Prostate gland (tissue), 2 donors: ENCODE measurements around the gene ADAM11. TPM values are rescaled to one million over a fixed set of nuclear protein-coding genes. Genes with fewer than 3 reads are reported as not detected.
"Not testable (repeated sequence)": the region's sequence is repeated elsewhere in the genome, so short reads cannot be mapped to it uniquely, and the experiment has no call there.

Experiments
- DNase-seq: peaks from one replicate; pipeline ENCODE4 v3.0.0-alpha.2; 2019; ENCODE audit warnings: low spot score
- H3K27ac ChIP-seq, 2 donors: fragments of 200-600 bp; sonication (generic); 2 replicates each; pipeline ENCODE4 v1.5.1; 2017 to 2019
- H3K27me3 ChIP-seq: fragments of 200-600 bp; sonication (generic); replicated peaks from 2 replicates; pipeline ENCODE4 v1.5.1; 2019; ENCODE audit not compliant: insufficient read depth
- H3K36me3 ChIP-seq, 2 donors: fragments of 200-600 bp; sonication (generic); 1 replicate in 1 of 2; 2 replicates in 1 of 2; pipeline versions ENCODE4 v1.5.1 to v1.8.1; 2017 to 2019
- H3K4me1 ChIP-seq: fragments of 200-600 bp; sonication (generic); replicated peaks from 2 replicates; pipeline ENCODE4 v1.5.1; 2019
- H3K4me3 ChIP-seq, 2 donors: fragments of 200-600 bp; sonication (generic); 2 replicates each; pipeline ENCODE4 v1.5.1; 2017 to 2019
- H3K9me3 ChIP-seq: fragments of 200-600 bp; sonication (generic); 2 replicates; pipeline ENCODE4 v1.5.1; 2017
- POLR2A ChIP-seq: fragments of 450-650 bp; IDR thresholded peaks from one replicate; pipeline ENCODE4 v1.6.1; 2016; ENCODE audit warnings: antibody characterized with exemption, mild to moderate bottlenecking
- POLR2AphosphoS5 ChIP-seq: sonication (generic); formaldehyde crosslinking; IDR thresholded peaks from one replicate; pipeline ENCODE4 v1.6.1; 2017; ENCODE audit warnings: antibody characterized with exemption
- WGBS: methylation state at CpG from one replicate; pipeline ENCODE4 v1.1.5; 2018; 5-methylcytosine and 5-hydroxymethylcytosine counted together
- intact Hi-C: fragments of 100-400 bp; cut with DNase I; formaldehyde crosslinking; loops from one replicate; pipeline ENCODE4 v1.14.2; 2022
- total RNA-seq, 2 donors: library from RNA; depleted of rRNA; stranded (reverse); fragments of >200 nt; gene quantifications; one replicate each; pipeline ENCODE4 v1.1.0, GENCODE V29; 2016
- TF ChIP-seq, protein P1 (sequence below), 4 experiments: fragments of 200-600 bp in 2 of 4; fragments of 450-650 bp in 2 of 4; sonication (generic) in 2 of 4; IDR thresholded peaks; 1 replicate in 3 of 4; 2 replicates in 1 of 4; pipeline ENCODE4 v1.5.1; 2016 to 2019; ENCODE audit warnings: antibody characterized with exemption in 4 of 4, mild to moderate bottlenecking in 2 of 4, moderate library complexity in 2 of 4

ADAM11 gene
- total RNA-seq, 2 donors from 2014 or later: 0.64 to 3.5 TPM

DNA sequence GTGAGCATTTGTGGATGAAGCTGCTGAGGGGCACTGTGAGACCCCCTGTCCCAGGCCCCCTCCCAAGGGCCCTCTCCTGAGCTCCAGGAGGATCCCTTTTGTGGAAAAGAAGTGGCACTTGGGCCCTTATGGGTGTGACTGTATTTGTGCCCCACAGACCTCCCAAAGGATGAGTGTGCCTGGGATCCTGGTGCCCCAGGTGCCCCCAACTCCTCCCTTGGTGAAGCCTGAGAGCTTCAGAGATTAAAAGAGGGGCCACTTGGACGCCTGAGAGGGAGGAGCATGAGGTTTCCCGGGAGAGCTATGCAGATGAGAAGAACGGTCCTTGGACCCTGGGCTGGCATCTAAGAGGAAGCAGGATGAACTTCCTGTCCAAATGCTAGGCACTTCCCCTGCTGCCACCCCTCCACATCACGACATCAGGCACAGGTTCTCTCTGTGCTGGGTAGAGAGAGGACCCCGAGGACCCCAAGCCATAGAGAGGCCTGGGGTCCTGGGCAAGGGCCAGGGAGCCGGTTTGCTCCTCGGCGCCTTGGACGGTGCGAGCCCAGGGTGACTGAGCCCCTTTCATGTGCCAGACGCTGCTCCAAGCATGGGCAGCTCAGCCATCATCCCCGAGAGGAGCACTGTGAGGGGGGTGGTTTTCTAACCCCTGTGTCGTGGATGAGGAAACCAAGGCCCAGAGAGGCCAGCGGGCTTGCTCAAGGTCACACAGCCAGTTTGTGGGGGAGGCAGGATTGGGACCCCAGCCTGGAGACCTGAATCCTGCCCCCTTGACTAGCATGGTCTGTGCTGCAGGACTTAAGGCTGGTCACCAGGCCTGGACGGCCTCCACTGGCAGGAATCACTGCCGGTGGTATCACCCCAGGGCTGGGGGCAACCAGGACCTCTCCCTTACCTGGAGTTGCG, 5.6 kb upstream of the ADAM11 start:
- Histone ChIP-seq H3K9me3 (no peaks in the 10 kb centered on the region), H3K4me1 (no peaks in the 10 kb centered on the region), H3K27ac (no peak overlapping the region), H3K27me3 (no peaks in the 10 kb centered on the region), H3K36me3 (no peaks in the 10 kb centered on the region), H3K4me3 (no peak overlapping the region)
- intact Hi-C loops: no loop called here
- no peak for TF ChIP-seq POLR2A
- TF ChIP-seq, protein P1, sequence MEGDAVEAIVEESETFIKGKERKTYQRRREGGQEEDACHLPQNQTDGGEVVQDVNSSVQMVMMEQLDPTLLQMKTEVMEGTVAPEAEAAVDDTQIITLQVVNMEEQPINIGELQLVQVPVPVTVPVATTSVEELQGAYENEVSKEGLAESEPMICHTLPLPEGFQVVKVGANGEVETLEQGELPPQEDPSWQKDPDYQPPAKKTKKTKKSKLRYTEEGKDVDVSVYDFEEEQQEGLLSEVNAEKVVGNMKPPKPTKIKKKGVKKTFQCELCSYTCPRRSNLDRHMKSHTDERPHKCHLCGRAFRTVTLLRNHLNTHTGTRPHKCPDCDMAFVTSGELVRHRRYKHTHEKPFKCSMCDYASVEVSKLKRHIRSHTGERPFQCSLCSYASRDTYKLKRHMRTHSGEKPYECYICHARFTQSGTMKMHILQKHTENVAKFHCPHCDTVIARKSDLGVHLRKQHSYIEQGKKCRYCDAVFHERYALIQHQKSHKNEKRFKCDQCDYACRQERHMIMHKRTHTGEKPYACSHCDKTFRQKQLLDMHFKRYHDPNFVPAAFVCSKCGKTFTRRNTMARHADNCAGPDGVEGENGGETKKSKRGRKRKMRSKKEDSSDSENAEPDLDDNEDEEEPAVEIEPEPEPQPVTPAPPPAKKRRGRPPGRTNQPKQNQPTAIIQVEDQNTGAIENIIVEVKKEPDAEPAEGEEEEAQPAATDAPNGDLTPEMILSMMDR (IDR thresholded peaks at IDR 0.05): no peak
- TF ChIP-seq POLR2AphosphoS5: no peak
- WGBS: 83% methylated on average over 17 of the region's 17 CpGs
- no peak for DNase-seq

DNA sequence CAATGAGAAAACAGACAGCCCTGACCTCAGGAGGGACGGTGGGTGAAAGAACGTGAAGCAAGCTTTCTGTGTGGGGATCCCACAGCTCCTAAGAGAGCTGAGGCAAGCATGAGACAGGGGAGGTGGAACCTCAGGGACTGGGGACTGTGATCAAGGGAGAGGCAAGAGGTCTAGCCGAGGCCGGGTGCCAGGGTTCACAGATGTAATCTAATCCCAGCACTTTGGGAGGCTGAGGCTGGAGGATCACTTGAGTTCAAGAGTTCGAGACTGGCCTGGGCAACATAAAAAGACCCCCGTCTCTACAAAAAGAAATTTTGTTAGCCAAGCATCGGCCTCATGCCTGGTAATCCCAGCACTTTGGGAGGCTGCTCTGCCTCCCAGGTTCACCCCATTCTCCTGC, 4.5 kb upstream of the ADAM11 start:
- whole genome bisulfite sequencing: 62% methylated on average over 7 of the region's 7 CpGs
- Histone ChIP-seq H3K27me3 (no peaks in the 10 kb centered on the region), H3K4me1 (peaks cover 2% of the 10 kb centered on the region), H3K9me3 (no peaks in the 10 kb centered on the region), H3K4me3 (no peak overlapping the region), H3K36me3 (no peaks in the 10 kb centered on the region), H3K27ac (no peak overlapping the region)
- no peak for TF ChIP-seq POLR2AphosphoS5
- TF ChIP-seq, protein P1 (IDR thresholded peaks at IDR 0.05): no peak
- intact Hi-C loops: no loop called here
- no peak for DNase-seq

DNA sequence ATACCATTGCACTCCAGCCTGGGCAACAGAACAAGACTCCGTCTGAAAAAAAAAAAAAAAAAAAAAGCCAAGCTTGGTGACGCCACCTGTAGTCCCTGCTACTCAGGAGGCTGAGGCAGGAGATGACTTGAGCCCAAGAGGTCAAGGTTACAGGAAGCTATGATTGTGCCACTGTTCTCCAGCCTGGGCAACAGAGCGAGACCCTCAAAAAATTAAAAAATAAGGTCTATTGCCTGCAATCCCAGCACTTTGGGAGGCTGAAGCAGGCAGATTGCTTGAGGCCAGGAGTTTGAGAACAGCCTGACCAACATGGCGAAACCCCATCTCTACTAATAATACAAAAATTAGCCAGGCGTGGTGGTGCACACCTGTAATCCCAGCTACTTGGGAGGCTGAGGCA, 3.6 kb upstream of the ADAM11 start:
- DNase-seq, intact Hi-C loops, H3K4me3 ChIP-seq, H3K27ac ChIP-seq, H3K27me3 ChIP-seq, H3K9me3 ChIP-seq, H3K4me1 ChIP-seq, H3K36me3 ChIP-seq: not testable (repeated sequence)
- 92% methylated on average over 5 of the region's 5 CpGs for WGBS

DNA sequence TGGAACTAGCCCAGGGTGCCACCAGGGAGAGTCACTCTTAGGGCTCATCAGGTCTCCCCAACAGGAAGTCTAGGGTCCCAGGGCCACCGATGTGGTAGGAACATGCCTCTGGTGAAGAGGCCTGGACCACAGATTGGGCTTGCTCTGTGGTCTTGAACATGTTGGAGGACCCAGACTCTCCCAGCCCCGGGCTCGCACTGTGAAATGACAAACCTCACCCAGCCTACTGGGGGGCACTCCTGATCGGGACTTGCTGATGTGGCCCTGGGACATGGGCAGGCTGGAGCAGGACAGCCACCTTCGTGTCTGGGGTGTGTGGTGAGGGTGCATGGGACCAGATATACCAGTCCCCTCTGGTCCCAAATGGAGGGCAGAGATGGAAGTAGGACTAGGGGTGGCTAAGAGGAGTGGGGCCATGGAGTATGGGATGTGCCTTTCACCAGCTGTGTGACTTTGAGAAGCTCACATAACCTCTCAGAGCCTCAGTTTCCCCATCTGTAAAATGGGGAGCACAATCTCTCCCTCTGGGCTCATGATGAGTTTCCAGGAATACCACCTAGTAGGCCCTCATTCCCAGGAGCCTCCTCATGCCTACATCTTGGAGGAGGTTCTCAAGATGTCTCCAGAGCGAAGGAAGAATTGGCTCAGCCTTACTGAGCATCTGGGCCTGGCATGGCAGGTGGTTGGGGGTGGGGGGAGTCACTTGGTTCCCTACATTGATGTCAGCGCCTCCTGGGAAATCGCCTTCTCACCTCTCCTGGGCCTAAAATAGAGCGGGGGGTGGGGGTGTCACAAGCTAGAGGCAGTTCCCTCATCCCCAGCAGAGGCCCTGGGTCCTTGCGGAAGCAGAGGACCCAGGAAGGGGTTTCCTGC, 1.5 kb upstream of the ADAM11 start:
- peaks cover 4% of the 10 kb centered on the region for H3K4me1 ChIP-seq

DNA sequence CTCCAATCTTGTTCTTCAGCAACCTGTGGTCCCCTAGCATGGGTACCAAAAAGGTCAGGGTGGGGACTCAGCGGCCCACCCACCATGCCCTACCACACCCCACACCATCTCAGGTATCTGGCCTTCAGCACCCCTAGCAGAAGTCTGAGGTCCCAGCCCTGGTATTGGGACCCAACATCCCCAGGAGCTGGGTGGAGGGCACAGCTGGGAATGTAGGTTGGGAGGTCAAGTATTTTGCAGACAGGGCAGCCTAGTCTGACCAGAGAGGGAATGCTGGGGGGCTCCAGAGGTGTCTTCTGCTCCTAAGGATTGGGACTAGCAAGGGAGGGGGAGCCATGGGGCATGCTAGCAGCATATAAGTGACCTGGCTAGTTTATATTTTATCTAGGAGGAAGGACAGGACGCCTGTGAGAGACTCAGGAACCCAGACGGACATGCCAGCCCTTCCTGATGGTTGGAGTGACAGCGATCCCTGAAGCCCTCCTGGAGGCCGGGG, 822 bp upstream of the ADAM11 start:
- no peaks in the 10 kb centered on the region for H3K9me3 ChIP-seq
- no peak for DNase-seq
- intact Hi-C loops: no loop called here
- H3K4me1 ChIP-seq: peaks cover 4% of the 10 kb centered on the region
- 48% methylated on average over 5 of the region's 5 CpGs for whole genome bisulfite sequencing
- peaks cover 2% of the 10 kb centered on the region for H3K27me3 ChIP-seq
- TF ChIP-seq POLR2AphosphoS5 (no peak), POLR2A (no peak)
- TF ChIP-seq, protein P1 (IDR thresholded peaks at IDR 0.05): no peak
- no peaks in the 10 kb centered on the region for H3K36me3 ChIP-seq
- H3K4me3 ChIP-seq: no peak overlapping the region
- no peak overlapping the region for H3K27ac ChIP-seq

More for the DNA sequence above, 1.5 kb upstream of the ADAM11 start:
- Histone ChIP-seq H3K27ac (no peak overlapping the region), H3K9me3 (no peaks in the 10 kb centered on the region), H3K4me3 (no peak overlapping the region), H3K36me3 (no peaks in the 10 kb centered on the region), H3K27me3 (peaks cover 2% of the 10 kb centered on the region)
- intact Hi-C loops: no loop called here
- no peak for DNase-seq
- TF ChIP-seq, protein P1 (IDR thresholded peaks at IDR 0.05): no peak
- TF ChIP-seq POLR2AphosphoS5: no peak
- TF ChIP-seq POLR2A: no peak
- 85% methylated on average over 10 of the region's 10 CpGs for WGBS
